GM21723 (cell line): ENCODE measurements around the gene LSM10.

Experiments
- ATAC-seq: cut with Tn5 transposase; IDR thresholded peaks from one replicate; pipeline ENCODE4 v1.9.1; 2021; ENCODE audit warnings: mild to moderate bottlenecking, moderate library complexity; ENCODE audit not compliant: unreplicated experiment

Gene LSM10

DNA sequence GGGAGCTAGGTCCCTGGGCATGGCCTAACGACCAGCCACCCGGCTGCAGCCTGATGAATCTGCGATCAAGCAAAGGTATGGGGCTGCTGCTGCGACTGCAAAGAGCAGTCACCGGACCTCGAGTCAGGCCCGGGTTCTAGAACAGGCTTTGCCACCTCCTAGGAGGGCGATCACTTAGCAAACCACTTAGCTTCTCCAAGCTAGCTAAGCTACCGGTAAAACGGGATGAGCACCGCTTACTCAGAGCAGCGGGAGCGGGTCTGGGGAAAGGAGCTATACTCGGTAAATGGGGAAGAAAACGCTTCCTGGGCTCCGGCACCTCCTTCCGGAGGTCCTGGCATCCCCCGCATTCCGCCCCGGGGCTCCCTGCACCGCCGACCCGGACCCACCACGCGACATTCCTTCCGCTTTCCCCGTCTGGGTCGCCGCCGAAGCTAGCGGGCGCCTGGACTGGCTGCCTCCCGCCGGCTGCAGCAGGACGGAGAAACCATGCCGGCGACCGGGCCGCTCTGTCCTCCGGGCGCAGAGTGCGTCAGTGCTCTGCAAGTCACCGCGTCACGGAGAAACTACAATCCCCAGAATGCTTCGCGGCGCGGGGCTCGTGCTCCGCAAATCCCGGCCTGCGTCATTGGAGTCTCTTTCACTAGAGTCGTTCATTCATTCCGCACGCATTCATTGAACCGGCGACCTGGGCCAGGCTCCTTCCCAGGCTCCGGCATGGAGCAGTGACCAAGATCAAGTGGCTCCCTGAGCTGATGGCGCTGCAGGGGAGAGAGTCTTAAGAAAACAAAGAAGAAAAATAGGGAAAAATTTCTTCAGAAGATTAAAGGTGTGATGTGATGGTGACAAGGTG is at the start of gene LSM10:
LSM10 (minus strand) TSS at position 531 of the 853 bp plus-strand sequence. CDS start 3,779 bp downstream, outside the sequence.
- ATAC-seq = peak; percentile 87

- ATAC-seq = no peak
These were observed 49.7 kb upstream of the LSM10 start for GRCh38 chr1:36447450-36447849.

- no peak for ATAC-seq
These were observed 49.0 kb upstream of the LSM10 start for GRCh38 chr1:36446746-36447145.

- ATAC-seq = no peak
These were observed 48.6 kb upstream of the LSM10 start for GRCh38 chr1:36446271-36446670.

GRCh38 chr1:36443297-36443696 is 45.6 kb upstream of the LSM10 start:
- no peak for ATAC-seq

DNA sequence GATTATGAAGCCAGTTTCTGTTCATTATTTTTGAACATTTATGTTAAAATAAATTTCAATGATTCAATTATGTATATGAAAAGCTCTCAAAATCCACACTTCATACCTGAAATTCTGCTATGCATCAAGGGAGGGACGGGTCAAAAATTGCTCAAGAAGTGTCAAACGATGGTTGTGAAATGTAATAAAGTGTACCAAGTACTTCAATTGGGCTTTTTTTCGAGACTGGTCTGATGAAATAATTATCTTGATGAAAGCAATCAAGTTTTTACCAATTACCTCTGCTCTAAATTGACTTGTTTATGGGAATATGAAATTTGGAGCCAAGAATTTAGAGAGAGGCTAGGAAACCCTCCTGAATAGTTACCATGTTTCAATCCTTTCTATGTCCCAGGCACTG is 44.6 kb upstream of the LSM10 start:
- no peak for ATAC-seq

- no peak for ATAC-seq
These were observed 42.9 kb upstream of the LSM10 start for GRCh38 chr1:36440646-36441045.

GRCh38 chr1:36440044-36440443 is 42.3 kb upstream of the LSM10 start:
- ATAC-seq = no peak

DNA sequence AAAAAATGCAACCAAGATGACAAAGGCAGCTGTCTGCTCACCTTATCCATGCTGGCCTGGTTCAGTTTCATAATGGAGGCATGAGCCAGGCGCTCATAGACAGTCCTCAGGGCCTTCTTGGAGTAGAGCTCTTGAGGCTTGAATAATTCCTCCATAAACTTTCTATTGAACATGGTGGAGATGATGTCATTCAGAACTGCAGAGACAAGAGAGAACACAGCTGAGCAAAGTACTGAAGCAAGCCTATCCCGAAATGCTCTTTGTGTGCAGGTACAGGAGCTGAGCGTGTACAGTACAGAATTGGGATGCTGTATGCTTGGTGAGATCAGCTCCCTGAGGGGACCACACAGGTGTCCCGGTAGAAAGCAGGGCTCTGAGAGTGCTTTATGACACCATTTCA is 41.0 kb upstream of the LSM10 start:
- no peak for ATAC-seq

- ATAC-seq = no peak
These were observed 39.1 kb upstream of the LSM10 start for GRCh38 chr1:36436821-36437220.

DNA sequence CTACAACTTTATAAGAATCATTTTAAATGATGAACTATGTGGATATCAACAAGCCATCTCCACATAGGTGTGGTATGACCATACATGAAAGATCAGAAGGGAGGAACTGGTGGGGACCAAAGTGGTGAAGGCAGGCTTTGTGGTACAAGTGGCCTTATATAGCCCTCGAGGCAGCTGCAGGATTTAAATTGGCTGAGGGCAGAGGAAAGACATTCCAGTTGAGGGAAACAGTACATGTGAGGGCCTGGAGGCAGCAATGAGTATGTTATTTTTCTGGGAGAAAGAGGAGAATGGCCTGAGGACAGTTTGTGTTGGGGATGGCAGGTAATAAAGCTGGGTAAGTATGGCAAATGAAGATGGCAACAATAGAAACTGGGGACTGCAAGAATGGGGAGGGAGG is 35.4 kb upstream of the LSM10 start:
- no peak for ATAC-seq

GRCh38 chr1:36432616-36433015 is 34.9 kb upstream of the LSM10 start:
- ATAC-seq = no peak

- ATAC-seq = no peak
These were observed 28.1 kb upstream of the LSM10 start for GRCh38 chr1:36425791-36426190.

DNA sequence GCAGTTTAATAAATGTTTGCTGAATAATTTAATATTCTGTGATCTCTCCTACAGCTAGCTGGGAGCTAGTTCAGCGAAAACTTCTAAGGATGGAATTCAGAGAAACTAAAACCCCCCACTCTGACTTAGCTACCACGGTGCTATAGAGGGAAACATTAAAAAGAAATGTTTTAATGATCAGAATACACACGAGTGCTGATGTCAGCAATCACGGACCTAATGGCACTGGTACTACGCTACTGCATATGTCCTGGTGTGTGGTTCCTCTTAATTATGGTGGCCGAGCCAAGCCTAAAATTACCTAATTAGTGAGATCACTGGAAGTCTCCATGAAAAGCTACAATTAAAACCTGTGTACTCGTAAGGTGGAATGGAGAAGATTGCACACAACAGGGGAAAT is 23.9 kb upstream of the LSM10 start:
- ATAC-seq = no peak

DNA sequence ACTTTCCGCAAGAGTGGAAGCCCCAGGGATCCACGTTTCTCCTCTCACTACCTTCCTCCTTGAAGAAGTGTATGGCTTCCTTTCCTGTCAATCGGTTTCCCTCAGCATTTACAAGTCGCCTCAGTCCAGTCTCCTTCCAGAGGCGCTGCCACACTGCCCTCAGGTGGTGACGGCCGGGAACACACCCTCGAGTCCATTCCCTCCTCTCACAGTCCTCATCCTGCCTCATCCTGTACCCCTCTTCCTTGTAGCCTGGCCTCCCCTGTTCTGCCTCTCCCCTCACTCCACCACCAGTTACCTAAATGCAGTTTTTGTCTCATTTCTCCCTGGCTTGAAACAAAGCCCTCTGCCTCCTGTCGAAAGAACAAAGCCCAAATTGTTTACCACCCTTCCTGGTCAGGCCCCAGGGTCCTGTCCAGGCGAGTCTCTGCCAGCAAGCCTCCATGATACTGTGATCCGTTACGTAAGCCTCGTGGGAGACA is 23.2 kb upstream of the LSM10 start:
- peak; percentile 74 for ATAC-seq

DNA sequence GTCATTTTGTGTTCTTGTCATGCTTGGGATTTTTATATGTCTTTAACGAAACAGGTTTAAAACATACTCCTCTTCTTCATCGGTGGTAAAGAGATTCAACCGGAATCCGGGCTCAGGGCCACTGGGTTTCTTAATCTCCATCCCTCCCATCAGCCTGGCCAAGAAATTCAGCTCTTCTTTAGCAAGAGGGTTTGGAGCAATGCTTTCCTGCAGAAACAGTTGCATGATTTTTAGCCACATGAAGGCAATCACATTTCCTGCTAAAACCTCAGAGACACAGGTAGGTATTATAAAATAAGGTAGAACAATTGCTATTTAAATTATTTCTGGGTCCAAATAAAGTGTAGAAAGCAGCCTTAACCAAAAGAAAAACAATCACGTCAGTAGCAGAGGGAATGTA is 22.7 kb upstream of the LSM10 start:
- ATAC-seq = no peak

DNA sequence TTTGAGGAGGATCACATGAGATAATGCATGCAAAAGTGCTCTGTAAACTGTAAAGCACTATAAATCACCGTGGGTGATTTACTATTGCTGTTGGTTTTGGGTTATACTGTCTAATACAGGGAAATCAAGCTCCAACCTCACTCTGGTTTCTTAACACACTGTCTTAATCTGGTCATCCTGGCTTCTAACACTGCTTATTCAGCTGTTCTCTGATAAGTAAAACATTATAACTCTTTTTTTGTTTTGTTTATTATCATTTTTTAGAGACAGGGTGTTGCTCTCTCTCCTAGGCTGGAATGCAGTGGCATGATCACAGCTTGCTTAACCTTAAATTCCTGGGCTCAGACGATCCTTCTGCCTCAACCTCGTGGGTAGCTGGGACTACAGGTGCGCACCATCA is 21.9 kb upstream of the LSM10 start:
- no peak for ATAC-seq

DNA sequence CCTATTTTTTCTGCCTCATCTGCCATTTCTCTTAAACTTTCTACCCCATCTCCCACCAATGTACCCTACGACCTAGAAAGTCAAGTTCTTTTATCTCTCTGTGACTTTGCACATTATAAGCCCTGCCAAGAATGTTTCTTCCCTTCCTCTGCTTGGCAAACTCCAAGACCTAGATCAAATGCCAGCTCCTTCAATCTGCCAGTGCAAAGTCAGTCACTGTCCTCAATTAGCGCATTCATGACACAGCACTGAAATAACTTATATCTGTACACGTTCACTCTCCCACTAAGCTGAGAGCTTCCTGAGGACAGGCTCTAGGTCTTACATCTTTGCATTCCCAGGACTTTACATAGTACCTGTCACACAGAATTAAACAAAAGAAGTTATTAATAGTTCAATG is 21.4 kb upstream of the LSM10 start:
- ATAC-seq = no peak

- ATAC-seq = no peak
These were observed 20.2 kb upstream of the LSM10 start for GRCh38 chr1:36417931-36418330.

DNA sequence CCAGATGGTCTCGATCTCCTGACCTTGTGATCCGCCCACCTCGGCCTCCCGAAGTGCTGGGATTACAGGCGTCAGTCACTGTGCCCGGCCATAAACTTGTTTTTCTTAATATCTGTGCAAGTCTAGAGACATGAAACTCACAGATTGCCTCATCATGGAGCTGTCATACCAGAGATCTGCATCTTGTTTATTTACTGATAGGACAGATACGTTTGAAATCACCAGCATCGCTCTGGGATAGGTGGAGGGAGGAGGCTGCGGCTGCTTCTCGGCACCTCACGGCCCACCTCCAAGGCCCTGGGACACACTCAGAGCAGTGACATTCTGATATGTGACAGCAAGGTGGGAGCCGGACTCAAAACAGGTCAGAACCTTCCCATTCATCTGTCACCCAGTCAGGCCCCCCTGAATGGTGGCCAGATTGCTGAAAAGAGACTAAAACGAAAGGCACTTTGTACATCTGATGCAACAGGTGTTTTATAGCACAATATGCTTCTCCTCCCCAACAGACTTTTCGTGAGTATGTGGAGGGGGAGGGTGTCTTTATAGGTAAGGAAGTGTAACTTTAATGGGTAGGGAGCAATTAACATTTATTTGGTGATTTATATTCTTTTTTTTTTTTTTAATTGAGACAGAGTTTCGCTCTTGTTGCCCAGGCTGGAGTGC is 18.1 kb upstream of the LSM10 start:
- ATAC-seq = no peak

- ATAC-seq = no peak
These were observed 16.7 kb upstream of the LSM10 start for GRCh38 chr1:36414384-36414783.
